T-helper 2 cell treated with Interferon-gamma antibody and Interleukin-4, amounts not matched to agents 5 μg/mL and 100 μg/mL, for 36 hours (primary cell): Measurements from ENCODE around the gene SLC39A11.
"Not testable (repeated sequence)": the region's sequence is repeated elsewhere in the genome, so short reads cannot be mapped to it uniquely, and the experiment has no call there.

Source experiments
- DNase-seq: peaks from one replicate; pipeline ENCODE4 v3.0.0; 2021; ENCODE audit warnings: low spot score
- H3K27ac Mint-ChIP-seq: one replicate; pipeline ENCODE4 v1.8.0; 2021; ENCODE audit warnings: mild to moderate bottlenecking, mixed read lengths
- H3K27me3 Mint-ChIP-seq: one replicate; pipeline ENCODE4 v1.8.0; 2021; ENCODE audit warnings: low read depth, mixed read lengths
- H3K36me3 Mint-ChIP-seq: one replicate; pipeline ENCODE4 v1.8.0; 2021; ENCODE audit warnings: low read depth, mixed read lengths
- H3K4me1 Mint-ChIP-seq: one replicate; pipeline ENCODE4 v1.8.0; 2021; ENCODE audit warnings: low read depth, mixed read lengths
- H3K4me3 Mint-ChIP-seq: one replicate; pipeline ENCODE4 v1.8.0; 2022; ENCODE audit warnings: mild to moderate bottlenecking, moderate library complexity, mixed read lengths
- H3K9me3 Mint-ChIP-seq: one replicate; pipeline ENCODE4 v1.8.0; 2021; ENCODE audit warnings: mixed read lengths

SLC39A11 gene

DNA sequence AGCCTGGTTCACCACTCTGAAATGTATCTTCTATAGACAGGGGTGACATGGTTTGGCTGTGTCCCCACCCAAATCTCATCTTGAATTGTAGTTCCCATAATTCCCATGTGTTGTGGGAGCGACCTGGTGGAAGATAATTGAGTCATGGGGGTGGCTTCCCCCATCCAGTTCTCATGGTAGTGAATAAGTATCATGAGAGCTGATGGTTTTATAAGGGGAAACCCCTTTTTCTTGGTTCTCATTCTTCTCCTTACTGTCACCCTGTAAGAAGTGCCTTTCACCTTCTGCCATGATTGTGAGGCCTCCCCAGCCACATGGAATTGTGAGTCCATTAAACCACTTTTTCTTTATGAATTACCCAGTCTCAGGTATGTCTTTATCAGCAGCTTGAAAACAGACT is 319.3 kb downstream of the SLC39A11 start:
- H3K27ac Mint-ChIP-seq, DNase-seq, H3K36me3 Mint-ChIP-seq, H3K4me1 Mint-ChIP-seq, H3K9me3 Mint-ChIP-seq, H3K4me3 Mint-ChIP-seq, H3K27me3 Mint-ChIP-seq: not testable (repeated sequence)

DNA sequence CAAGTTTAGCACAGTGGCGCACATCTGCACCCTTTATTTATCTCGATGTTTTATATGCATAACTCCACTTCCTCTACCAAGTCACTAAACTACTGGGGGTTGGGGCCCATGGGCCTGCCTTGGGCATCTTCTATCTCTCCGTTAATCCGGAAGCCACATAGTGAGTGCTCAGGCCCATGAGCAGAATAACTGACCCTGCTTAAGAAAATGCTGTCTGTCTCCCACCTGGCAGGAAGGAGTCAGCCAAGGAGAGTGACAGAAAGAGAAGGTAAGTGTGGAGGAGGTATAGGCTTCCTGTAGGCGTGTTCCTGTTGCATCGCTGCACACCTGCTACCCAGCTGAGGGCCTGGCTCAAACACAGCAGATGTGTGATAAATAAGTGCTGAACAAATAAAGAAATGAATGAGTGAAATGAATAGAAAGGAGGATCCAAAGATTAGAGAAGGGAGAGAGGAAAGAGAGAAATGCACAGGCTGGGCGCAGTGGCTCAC is 320.1 kb downstream of the SLC39A11 start:
- no peak for DNase-seq
- H3K36me3 Mint-ChIP-seq, result peaks cover 3% of the 10 kb centered on the region
- H3K4me1 Mint-ChIP-seq, result no peaks in the 10 kb centered on the region
- no peaks in the 10 kb centered on the region for H3K9me3 Mint-ChIP-seq
- no peak overlapping the region for H3K4me3 Mint-ChIP-seq
- no peaks in the 10 kb centered on the region for H3K27me3 Mint-ChIP-seq
- H3K27ac Mint-ChIP-seq, result no peak overlapping the region

DNA sequence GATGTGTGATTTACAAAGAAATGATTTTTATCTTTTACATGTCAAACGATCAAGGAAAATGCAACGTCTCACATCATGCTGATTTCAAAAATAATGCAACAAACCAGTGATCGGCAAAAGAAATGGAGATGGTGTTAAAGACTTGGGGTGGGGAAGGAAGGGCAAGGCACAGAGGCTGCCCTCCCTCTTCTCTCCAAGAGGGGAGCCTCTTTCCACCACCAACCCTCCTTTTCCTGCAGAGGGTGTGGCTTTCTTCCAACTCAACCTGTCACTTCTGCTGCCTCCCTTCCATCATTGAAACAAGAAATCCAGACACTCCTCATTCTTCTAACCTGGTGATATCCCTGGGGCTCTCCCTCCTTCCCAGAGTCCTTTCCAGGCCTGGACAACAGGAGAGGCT is 320.8 kb downstream of the SLC39A11 start:
- no peak overlapping the region for H3K27ac Mint-ChIP-seq

DNA sequence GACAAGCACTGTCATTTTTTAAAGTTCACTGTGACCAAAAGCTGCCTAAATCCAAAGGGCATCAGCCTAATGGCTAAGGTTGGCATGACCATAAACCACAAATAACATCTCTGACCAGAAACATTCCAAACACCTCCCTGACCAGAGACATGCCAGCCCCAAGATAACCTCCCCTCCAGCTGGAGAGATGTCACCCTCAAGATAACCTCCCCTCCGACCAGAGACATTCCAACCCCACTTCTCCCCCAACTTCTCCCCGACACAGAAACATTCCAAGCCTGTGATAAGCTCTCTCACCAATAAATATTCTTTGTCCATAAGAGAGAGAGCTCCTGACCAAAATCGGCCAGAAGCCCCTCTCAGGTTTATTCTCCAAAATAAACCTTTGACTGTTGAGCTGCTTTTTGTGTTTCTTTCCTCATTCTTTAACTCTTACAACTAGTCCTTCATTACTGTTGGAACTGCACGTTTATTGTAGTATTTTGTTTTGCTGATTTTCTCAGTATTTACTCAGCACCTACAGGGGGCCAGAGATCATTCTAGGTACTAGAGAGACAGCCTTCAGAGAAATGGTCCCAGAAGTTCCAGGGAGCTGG is 325.6 kb downstream of the SLC39A11 start:
- H3K27ac Mint-ChIP-seq, result no peak overlapping the region

More for the DNA sequence above, 320.8 kb downstream of the SLC39A11 start:
- Mint-ChIP-seq H3K36me3 (peaks cover 3% of the 10 kb centered on the region), H3K27me3 (no peaks in the 10 kb centered on the region), H3K4me3 (no peak overlapping the region), H3K4me1 (no peaks in the 10 kb centered on the region), H3K9me3 (no peaks in the 10 kb centered on the region)
- DNase-seq, result no peak

DNA sequence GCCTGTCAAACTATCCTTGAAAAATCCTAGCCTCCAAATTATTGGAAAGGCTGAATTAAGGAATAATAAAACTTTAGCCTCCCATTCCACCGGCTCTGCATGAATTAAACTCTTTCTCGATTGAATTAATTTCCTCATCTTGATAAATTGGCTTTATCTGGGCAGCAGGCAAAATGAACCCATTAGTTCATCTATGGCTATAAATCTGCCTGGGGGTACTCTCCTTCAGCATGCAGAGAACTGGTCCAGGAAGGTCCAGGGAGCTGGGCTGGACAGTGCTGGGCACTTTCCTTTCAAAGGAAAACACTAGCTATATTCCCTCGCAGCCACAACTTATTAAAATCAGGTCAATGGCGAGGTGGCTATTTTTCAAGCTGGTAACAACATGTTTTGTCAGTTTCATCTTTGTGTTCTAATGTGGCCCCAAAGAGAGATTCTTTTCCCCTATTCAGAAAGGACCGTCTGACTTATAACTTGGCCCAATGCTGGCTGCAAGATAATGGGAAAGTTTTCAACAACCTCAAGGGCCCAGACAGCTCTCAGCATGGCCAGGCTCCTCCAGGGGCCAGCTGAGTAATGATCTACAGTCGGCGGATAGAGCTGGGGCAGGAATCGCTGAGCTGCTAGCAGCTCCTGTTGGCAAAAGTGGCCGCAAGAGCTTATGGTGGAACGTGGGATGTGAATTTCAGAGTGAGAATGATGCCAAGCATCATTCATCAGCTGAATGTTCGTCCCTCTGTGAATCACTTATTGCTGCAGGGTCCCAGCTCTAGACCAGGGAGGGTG is 326.9 kb downstream of the SLC39A11 start:
- Mint-ChIP-seq H3K4me3 (no peak overlapping the region), H3K27me3 (no peaks in the 10 kb centered on the region), H3K36me3 (peaks cover 3% of the 10 kb centered on the region), H3K4me1 (no peaks in the 10 kb centered on the region), H3K27ac (no peak overlapping the region), H3K9me3 (no peaks in the 10 kb centered on the region)
- no peak for DNase-seq

More for the DNA sequence above, 325.6 kb downstream of the SLC39A11 start:
- Mint-ChIP-seq H3K4me1 (no peaks in the 10 kb centered on the region), H3K27me3 (no peaks in the 10 kb centered on the region), H3K9me3 (no peaks in the 10 kb centered on the region), H3K4me3 (no peak overlapping the region), H3K36me3 (peaks cover 3% of the 10 kb centered on the region)
- no peak for DNase-seq

DNA sequence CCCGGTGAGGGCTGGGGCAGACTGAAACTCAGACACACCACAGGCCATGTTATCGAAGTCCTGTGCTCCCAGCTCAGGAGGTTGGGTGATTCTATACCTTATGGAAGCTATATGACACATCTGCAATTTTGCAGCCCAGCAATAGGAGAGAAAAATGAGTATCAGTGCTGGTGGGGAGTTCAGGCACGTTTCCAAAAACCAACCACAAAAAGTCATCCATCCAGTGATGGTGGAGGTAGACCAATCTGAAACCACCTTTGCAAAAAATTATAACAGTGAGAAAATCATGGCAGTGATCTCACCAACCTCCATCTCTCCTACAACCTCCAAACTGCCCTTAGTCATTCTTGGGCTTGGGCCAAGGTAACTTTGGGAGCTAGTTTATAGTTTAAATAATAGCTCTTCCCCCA is 327.9 kb downstream of the SLC39A11 start:
- Mint-ChIP-seq H3K4me3 (no peak overlapping the region), H3K27me3 (no peaks in the 10 kb centered on the region), H3K36me3 (no peaks in the 10 kb centered on the region), H3K27ac (no peak overlapping the region), H3K9me3 (no peaks in the 10 kb centered on the region), H3K4me1 (no peaks in the 10 kb centered on the region)
- no peak for DNase-seq

DNA sequence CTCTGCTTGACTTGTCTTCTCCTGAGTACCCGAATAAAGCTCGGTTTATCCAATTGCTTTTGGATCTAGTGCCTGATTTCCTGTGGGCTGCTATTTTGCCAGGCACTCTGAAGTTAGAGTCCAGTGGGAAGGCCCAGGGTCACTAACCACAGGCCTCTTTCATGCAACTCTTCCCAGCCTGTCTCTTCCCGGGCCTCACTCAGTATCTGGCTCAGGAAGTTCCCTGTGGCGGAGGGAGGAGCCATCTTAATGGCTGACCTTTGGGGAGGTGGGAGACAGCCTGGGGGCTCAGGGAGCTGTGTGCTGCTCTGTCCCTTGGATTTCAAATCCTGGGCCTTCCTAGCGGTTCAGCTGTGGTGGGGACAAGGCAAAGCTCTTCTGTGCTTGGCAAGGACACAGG is 328.5 kb downstream of the SLC39A11 start:
- no peak for DNase-seq
- Mint-ChIP-seq H3K4me3 (no peak overlapping the region), H3K27ac (no peak overlapping the region), H3K27me3 (no peaks in the 10 kb centered on the region), H3K9me3 (no peaks in the 10 kb centered on the region), H3K4me1 (no peaks in the 10 kb centered on the region), H3K36me3 (no peaks in the 10 kb centered on the region)

DNA sequence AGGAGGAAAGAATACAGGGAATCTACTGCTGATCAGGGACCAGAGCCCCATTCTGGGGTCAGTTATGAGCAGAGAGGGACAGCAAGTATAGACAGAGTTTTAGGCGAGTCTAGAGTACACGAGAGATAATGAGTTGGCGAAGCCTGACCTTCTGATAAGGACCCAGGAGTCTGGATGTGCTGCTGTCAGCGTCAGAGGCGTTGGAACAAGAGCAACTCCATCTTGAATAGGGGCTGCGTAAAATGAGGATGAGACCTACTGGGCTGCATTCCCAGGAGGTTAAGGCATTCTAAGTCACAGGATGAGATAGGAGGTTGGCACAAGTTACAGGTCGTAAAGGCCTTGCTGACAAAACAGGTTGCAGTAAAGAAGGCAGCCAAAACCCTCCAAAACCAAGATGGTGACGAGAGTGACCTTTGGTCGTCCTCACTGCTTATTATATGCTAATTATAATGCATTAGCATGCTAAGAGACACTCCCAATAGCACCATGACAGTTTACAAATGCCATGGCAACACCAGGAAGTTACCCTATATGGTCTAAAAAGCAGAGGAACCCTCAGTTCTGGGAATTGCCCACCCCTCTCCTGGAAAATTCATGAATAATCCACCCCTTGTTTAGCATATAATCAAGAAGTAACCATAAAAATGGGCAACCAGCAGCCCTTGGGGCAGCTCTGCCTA is 330.5 kb downstream of the SLC39A11 start:
- not testable (repeated sequence) for H3K27ac Mint-ChIP-seq, H3K36me3 Mint-ChIP-seq, H3K9me3 Mint-ChIP-seq, DNase-seq, H3K27me3 Mint-ChIP-seq, H3K4me3 Mint-ChIP-seq, H3K4me1 Mint-ChIP-seq

DNA sequence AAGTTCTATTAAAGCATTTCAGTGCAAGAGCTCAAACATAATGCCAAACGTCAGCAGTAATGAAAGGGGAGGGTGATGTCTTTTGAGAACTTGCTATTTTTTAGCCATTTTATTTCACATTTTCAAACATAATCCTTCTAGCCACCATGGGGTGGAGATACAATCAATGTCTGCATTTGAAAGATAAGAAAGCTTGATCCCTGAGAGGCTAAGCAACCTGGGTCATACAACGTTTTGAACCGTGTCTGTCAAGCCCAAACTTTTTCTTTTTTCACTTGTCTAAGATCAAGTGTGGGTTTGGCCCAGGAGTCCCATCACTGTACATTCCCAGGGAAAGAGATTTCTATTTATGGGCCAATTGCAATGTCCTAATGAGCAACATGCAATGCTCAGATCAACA is 331.1 kb downstream of the SLC39A11 start:
- H3K27ac Mint-ChIP-seq, result no peak overlapping the region

DNA sequence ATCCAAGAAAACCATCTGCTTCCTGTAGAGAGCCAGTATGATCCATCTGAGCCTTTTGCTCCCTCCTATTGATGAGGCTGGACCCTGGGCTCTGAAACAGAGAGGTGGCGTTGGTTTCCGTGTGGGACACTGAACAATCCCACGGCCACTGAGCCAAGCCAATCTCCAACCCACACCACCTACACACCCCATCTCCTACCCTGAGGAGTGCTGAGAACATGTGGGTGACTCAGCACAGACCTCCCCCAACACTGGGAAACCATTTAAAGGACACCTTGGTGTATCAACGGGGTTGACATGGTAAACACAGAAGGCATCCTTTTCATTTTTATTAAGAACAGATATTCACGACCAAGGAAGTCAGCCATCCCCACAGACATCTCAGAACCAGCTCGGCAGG is 332.1 kb downstream of the SLC39A11 start:
- Mint-ChIP-seq H3K36me3 (no peaks in the 10 kb centered on the region), H3K27ac (no peak overlapping the region), H3K9me3 (peaks cover 5% of the 10 kb centered on the region), H3K4me1 (no peaks in the 10 kb centered on the region), H3K27me3 (no peaks in the 10 kb centered on the region), H3K4me3 (no peak overlapping the region)
- no peak for DNase-seq

More for the DNA sequence above, 331.1 kb downstream of the SLC39A11 start:
- H3K36me3 Mint-ChIP-seq, result no peaks in the 10 kb centered on the region
- no peaks in the 10 kb centered on the region for H3K4me1 Mint-ChIP-seq
- DNase-seq, result no peak
- peaks cover under 1% of the 10 kb centered on the region for H3K9me3 Mint-ChIP-seq
- no peak overlapping the region for H3K4me3 Mint-ChIP-seq
- no peaks in the 10 kb centered on the region for H3K27me3 Mint-ChIP-seq

DNA sequence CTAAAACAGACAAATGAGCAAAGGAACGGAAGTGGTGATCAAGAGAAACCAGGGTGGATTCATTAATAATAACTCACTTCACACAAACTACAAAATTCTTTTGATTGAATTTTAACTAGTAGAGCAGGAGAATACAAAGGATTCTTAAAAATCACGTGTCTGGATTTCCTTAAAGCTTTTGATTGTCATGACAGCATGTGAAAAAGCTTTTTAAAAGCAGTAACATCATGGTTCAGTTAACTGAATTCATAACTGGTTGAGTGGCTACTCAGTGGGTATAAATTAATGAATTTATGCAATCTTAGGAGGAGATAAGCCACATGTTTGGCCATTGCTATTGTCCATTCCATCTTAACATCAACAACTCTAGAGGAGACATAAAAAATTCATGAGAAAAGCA is 333.2 kb downstream of the SLC39A11 start:
- peaks cover 5% of the 10 kb centered on the region for H3K9me3 Mint-ChIP-seq
- H3K27me3 Mint-ChIP-seq, result no peaks in the 10 kb centered on the region
- no peak for DNase-seq
- no peaks in the 10 kb centered on the region for H3K36me3 Mint-ChIP-seq
- no peaks in the 10 kb centered on the region for H3K4me1 Mint-ChIP-seq
- no peak overlapping the region for H3K27ac Mint-ChIP-seq
- H3K4me3 Mint-ChIP-seq, result no peak overlapping the region

DNA sequence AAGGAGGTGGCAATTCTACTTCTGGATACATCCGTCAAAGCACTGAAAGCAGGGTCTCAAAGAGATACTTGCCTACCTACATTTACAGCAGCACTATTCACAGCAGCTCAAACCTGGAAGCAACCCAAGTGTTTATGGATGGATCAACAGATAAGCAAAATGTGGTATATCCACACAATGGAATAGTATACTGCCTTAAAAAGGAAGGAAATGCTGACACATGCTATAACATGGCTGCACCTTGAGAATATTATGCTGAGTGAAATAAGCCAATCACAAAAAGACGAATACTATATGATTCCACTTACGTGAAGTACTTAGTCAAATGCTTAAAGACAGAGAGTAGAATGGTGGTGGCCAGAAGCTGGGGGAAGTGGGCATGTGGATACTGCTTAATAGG is 336.2 kb downstream of the SLC39A11 start:
- no peaks in the 10 kb centered on the region for H3K36me3 Mint-ChIP-seq
- H3K27ac Mint-ChIP-seq, result no peak overlapping the region
- peaks cover 5% of the 10 kb centered on the region for H3K9me3 Mint-ChIP-seq
- H3K4me3 Mint-ChIP-seq, result no peak overlapping the region
- no peaks in the 10 kb centered on the region for H3K4me1 Mint-ChIP-seq
- no peaks in the 10 kb centered on the region for H3K27me3 Mint-ChIP-seq
- no peak for DNase-seq

DNA sequence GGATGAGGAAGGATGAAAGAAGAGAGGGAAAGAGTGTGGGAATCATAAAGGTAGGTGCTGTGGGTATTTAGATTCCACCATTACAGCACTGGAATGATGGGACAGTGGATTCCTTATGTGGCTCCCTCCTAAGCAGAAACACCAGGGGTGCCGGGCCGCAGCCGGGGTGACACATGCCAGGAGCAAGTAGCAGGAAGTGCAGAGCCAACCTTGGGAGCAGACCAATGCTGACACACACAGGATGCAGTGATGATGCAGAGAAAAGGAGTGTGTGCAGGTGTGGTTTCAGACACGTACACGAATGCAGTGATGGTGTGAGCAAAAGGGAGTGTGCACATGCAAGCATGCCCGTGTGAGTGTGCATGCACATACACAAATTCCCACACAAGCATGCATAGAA is 338.0 kb downstream of the SLC39A11 start:
- H3K27me3 Mint-ChIP-seq, result no peaks in the 10 kb centered on the region
- no peaks in the 10 kb centered on the region for H3K36me3 Mint-ChIP-seq
- H3K9me3 Mint-ChIP-seq, result peaks cover 5% of the 10 kb centered on the region
- H3K4me1 Mint-ChIP-seq, result no peaks in the 10 kb centered on the region
- no peak overlapping the region for H3K27ac Mint-ChIP-seq
- no peak for DNase-seq
- H3K4me3 Mint-ChIP-seq, result no peak overlapping the region

DNA sequence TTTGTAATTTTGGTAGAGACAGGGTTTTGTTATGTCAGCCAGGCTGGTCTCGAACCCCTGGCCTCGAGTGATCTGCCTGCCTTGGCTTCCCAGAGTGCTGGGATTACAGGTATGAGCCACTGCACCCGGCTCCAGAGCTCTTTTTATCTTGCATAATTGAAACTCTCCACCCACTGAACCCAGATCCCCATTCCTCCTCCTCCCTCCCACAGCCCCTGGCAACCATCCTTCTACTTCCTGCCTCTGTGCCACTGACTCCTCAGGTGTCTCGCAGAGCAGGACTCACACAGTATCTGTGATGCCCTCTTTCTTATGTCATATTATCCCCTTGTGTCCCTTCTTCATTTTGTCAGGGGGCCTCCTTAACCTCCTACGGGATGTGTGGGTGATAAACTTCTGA is 340.7 kb downstream of the SLC39A11 start:
- H3K27me3 Mint-ChIP-seq, result no peaks in the 10 kb centered on the region
- no peaks in the 10 kb centered on the region for H3K36me3 Mint-ChIP-seq
- H3K4me3 Mint-ChIP-seq, result no peak overlapping the region
- DNase-seq, result no peak
- H3K27ac Mint-ChIP-seq, result no peak overlapping the region
- peaks cover 5% of the 10 kb centered on the region for H3K9me3 Mint-ChIP-seq
- H3K4me1 Mint-ChIP-seq, result no peaks in the 10 kb centered on the region
